ENCODE measurements around the gene MYCBPAP.

- TF ChIP-seq CTCF (IDR thresholded peaks at IDR 0.05) (no peak), POLR2A (IDR thresholded peaks at IDR 0.05) (no peak)
These were observed 6.9 kb downstream of the MYCBPAP start for GRCh38 chr17:50514936-50515702.

Measured in thyroid gland (tissue), 4 donors.